ENCODE data around the gene RUSC2.
"Not testable (repeated sequence)": the region's sequence is repeated elsewhere in the genome, so short reads cannot be mapped to it uniquely, and the experiment has no call there.

The RUSC2 gene

DNA sequence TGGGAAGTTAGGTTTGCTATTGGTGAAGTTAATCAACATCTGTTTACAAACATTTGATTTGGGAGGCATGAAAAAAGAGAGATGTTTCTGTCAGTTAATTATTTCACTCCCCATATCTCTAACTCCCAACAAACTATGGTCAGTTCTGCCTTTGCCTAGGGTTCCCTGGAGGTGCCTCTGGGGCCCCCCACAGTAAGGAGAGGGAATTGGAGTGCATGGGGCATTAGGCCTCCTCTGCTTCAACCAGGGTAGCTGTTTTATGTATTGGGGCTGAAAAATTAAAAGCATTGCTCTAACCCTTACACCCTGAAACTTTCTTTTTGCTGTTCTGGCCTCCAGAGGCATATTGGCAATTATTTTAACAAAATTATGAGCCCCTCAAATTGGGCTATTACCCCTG is 32.3 kb downstream of the RUSC2 start:
- no peak for DNase-seq

GRCh38 chr9:35522700-35523099 is 32.8 kb downstream of the RUSC2 start:
- DNase-seq = no peak

DNA sequence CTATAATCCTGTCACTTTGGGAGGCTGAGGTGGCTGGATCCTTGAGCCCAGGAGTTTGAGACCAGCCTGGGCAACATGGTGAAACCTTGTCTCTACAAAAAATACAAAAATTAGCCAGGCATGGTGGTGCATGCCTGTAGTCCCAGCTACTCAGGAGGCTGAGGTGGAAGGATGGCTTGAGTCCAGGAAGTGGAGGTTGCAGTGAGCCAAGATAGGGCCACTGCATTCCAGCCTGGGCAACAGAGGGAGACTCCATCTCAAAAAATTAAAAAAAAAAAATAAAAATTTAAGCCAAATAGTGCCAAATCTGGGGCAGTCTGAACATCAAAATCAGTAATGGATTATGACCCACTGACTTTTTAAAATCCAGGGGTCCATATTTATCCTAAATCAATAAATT is 33.6 kb downstream of the RUSC2 start:
- not testable (repeated sequence) for DNase-seq

GRCh38 chr9:35526087-35526801 is 36.3 kb downstream of the RUSC2 start:
- no peak for DNase-seq

GRCh38 chr9:35529161-35529823 is 39.4 kb downstream of the RUSC2 start:
- no peak for DNase-seq

GRCh38 chr9:35533398-35533797 is 43.5 kb downstream of the RUSC2 start:
- no peak for DNase-seq

GRCh38 chr9:35534921-35535320 is 45.0 kb downstream of the RUSC2 start:
- not testable (repeated sequence) for DNase-seq

DNA sequence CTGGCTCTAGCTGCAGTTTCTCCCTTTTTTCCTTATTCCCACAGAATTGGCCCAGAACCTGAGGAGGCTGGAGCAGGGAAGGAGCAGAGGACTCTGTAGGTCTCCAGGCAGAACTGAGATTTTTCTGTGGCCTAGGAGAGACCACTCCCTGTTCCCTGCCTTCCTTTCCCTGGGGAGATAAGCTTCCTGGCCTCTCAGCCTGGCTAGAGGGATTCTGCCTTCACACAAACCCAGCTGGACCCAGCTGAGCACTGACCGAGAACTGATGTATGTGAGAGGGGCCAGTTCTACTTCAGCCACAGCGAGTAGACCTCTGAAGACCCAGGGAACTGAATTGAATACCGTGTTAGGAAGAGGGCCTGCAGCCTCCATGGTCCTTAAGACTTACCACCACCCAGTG is 48.0 kb downstream of the RUSC2 start:
- DNase-seq = no peak

GRCh38 chr9:35538361-35539234 is 48.7 kb downstream of the RUSC2 start:
- DNase-seq = no peak

Measured in bone marrow (tissue), 2 donors.